Endometrial microvascular endothelial cells (primary cell): ENCODE results near the gene SSC5D. TPM values are rescaled to one million over a fixed set of nuclear protein-coding genes. Genes with fewer than 3 reads are reported as not detected.

Experiments
- in situ Hi-C: cut with HindIII; loops from 2 replicates; pipeline ENCODE4 v1.10.0; 2017; ENCODE audit warnings: low sequenced_read_pairs, low pct_unique_long_range_greater_than_20kb; ENCODE audit errors: inconsistent ontology term
- total RNA-seq: library from RNA; depleted of rRNA; stranded (reverse); fragments of >200 nt; gene quantifications from one replicate; pipeline ENCODE4 v1.2.3, GENCODE V29; 2015; ENCODE audit errors: inconsistent ontology term

SSC5D gene
- total RNA-seq, 1 donor from 2014 or later = 1.1 TPM

GRCh38 chr19:55543567-55543966 is 55.3 kb downstream of the SSC5D start:
- in situ Hi-C loops = no loop called here

GRCh38 chr19:55544014-55544413 is 55.8 kb downstream of the SSC5D start:
- in situ Hi-C loops = no loop called here

GRCh38 chr19:55544776-55545439 is 56.7 kb downstream of the SSC5D start:
- in situ Hi-C loops = no loop called here

- in situ Hi-C loops = no loop called here
Measured at GRCh38 chr19:55545443-55545842, 57.2 kb downstream of the SSC5D start, which contains the start of gene SBK3. SBK3 (minus strand) TSS chr19:55545543; CDS start chr19:55545543, 0 bp downstream.

GRCh38 chr19:55546011-55546410 is 57.8 kb downstream of the SSC5D start:
- in situ Hi-C loops = no loop called here

- in situ Hi-C loops = no loop called here
Measured at GRCh38 chr19:55546822-55547614, 58.8 kb downstream of the SSC5D start.

GRCh38 chr19:55549500-55550320 is 61.5 kb downstream of the SSC5D start:
- in situ Hi-C loops = no loop called here

- in situ Hi-C loops = no loop called here
Measured at GRCh38 chr19:55550321-55550650, 62.0 kb downstream of the SSC5D start.

- in situ Hi-C loops = no loop called here
Measured at GRCh38 chr19:55552206-55552605, 64.0 kb downstream of the SSC5D start.

GRCh38 chr19:55552620-55553019 is 64.4 kb downstream of the SSC5D start:
- in situ Hi-C loops = no loop called here

GRCh38 chr19:55553217-55554182 is 65.3 kb downstream of the SSC5D start:
- in situ Hi-C loops = no loop called here

GRCh38 chr19:55554302-55554701 is 66.1 kb downstream of the SSC5D start:
- in situ Hi-C loops = no loop called here

- in situ Hi-C loops = no loop called here
Measured at GRCh38 chr19:55554741-55555152, 66.5 kb downstream of the SSC5D start.

- in situ Hi-C loops = no loop called here
Measured at GRCh38 chr19:55559684-55560083, 71.4 kb downstream of the SSC5D start.

GRCh38 chr19:55563261-55563690 is 75.0 kb downstream of the SSC5D start:
- in situ Hi-C loops = no loop called here

GRCh38 chr19:55566823-55567222 is 78.6 kb downstream of the SSC5D start:
- in situ Hi-C loops = no loop called here

GRCh38 chr19:55567708-55568328 is 79.6 kb downstream of the SSC5D start:
- in situ Hi-C loops = no loop called here
